Sigmoid colon (tissue), 4 donors: ENCODE measurements around the gene C5orf22.

ENCODE experiments used
- EP300 ChIP-seq, 4 donors: sonication (generic); formaldehyde crosslinking; IDR thresholded peaks; one replicate each; pipeline ENCODE4 v1.6.1; 2017; ENCODE audit warnings: antibody characterized with exemption in 4 of 4
- POLR2A ChIP-seq, 2 donors: fragments of 450-650 bp; IDR thresholded peaks; one replicate each; pipeline ENCODE4 v1.6.1; 2016; ENCODE audit warnings: antibody characterized with exemption in 2 of 2, mild to moderate bottlenecking in 2 of 2, moderate library complexity in 2 of 2
- POLR2AphosphoS5 ChIP-seq, 4 donors: sonication (generic); formaldehyde crosslinking; IDR thresholded peaks; one replicate each; pipeline ENCODE4 v1.6.1; 2017; ENCODE audit warnings: antibody characterized with exemption in 4 of 4
- TF ChIP-seq, protein P1 (sequence below), 4 experiments: fragments of 450-650 bp in 3 of 4; fragments of 200-600 bp in 1 of 4; IDR thresholded peaks; one replicate each; pipeline ENCODE4 v1.5.1; 2016 to 2019; ENCODE audit warnings: antibody characterized with exemption in 4 of 4, mild to moderate bottlenecking in 3 of 4, moderate library complexity in 2 of 4

DNA sequence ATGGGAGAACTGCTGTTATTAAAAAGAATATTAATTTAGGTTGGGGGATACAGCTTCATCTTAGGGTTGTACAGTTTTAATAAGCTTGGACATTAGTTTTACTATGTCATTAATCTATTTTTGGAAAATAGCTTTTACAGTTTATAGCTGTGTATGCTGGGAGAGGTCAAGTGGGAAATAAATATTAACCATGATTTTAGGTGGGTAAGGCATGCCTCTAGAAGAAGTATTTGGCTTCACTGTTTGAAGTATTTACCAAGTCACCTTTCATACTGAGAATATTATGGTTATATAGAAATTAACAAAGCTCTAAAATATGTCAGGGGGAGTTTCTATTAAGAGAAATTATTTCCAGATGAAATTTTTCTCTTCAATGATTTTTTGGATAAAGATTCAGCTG, 5.2 kb downstream of the C5orf22 start:
- TF ChIP-seq, protein P1, sequence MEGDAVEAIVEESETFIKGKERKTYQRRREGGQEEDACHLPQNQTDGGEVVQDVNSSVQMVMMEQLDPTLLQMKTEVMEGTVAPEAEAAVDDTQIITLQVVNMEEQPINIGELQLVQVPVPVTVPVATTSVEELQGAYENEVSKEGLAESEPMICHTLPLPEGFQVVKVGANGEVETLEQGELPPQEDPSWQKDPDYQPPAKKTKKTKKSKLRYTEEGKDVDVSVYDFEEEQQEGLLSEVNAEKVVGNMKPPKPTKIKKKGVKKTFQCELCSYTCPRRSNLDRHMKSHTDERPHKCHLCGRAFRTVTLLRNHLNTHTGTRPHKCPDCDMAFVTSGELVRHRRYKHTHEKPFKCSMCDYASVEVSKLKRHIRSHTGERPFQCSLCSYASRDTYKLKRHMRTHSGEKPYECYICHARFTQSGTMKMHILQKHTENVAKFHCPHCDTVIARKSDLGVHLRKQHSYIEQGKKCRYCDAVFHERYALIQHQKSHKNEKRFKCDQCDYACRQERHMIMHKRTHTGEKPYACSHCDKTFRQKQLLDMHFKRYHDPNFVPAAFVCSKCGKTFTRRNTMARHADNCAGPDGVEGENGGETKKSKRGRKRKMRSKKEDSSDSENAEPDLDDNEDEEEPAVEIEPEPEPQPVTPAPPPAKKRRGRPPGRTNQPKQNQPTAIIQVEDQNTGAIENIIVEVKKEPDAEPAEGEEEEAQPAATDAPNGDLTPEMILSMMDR (IDR thresholded peaks at IDR 0.05), result no peak
- no peak for TF ChIP-seq POLR2A (IDR thresholded peaks at IDR 0.05)
- no peak for TF ChIP-seq POLR2AphosphoS5 (IDR thresholded peaks at IDR 0.05)
- no peak for TF ChIP-seq EP300 (IDR thresholded peaks at IDR 0.05)
